ENCODE measurements around the gene C1orf52. TPM values are rescaled to one million over a fixed set of nuclear protein-coding genes. Genes with fewer than 3 reads are reported as not detected.

The C1orf52 gene
- total and polyA plus RNA-seq, 8 donors = 8.0 to 16.7 (median 10.2) TPM

DNA sequence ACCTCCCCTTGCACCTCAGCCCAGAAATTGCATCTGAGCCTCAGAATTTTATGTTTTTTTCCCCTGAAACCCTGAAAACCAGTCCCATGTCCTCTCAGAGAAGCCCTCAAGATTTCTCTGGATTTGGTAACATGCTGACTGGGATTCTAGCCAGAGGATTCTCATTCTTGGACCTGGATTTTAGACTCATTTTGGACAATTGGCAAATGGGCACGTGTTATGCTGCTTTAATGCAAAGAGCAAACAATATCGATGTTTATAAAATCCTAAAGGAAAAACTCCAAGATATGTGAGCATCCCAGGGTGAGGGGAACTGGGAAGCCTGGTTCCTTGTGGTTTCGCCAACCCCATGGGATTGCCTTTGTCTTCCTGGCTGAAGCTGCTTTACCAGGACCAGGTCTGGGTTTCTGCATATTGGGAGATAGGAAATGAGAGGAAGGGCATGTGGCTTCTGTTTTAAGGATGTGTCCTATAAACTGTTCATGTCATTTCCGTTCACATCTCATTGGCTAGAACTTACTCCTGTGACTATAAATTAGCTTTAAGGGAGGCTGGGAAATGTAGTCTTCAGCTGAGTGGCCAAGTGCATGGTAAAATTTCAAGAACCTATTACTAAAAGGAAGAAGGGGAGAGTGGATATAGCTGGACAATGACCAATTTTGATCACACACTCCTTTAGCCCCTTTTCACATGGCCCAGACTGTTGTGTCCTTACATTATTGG is 44.1 kb upstream of the C1orf52 start:
- Histone ChIP-seq H3K27me3 (no peaks in the 10 kb centered on the region), H3K9me3 (no peaks in the 10 kb centered on the region), H3K27ac (no peak overlapping the region), H3K4me3 (no peak overlapping the region), H3K4me1 (no peaks in the 10 kb centered on the region), H3K36me3 (no peaks in the 10 kb centered on the region)
- WGBS, 2 donors = 61 to 67% methylated on average over 4 of the region's 4 CpGs
- TF ChIP-seq, protein P1, sequence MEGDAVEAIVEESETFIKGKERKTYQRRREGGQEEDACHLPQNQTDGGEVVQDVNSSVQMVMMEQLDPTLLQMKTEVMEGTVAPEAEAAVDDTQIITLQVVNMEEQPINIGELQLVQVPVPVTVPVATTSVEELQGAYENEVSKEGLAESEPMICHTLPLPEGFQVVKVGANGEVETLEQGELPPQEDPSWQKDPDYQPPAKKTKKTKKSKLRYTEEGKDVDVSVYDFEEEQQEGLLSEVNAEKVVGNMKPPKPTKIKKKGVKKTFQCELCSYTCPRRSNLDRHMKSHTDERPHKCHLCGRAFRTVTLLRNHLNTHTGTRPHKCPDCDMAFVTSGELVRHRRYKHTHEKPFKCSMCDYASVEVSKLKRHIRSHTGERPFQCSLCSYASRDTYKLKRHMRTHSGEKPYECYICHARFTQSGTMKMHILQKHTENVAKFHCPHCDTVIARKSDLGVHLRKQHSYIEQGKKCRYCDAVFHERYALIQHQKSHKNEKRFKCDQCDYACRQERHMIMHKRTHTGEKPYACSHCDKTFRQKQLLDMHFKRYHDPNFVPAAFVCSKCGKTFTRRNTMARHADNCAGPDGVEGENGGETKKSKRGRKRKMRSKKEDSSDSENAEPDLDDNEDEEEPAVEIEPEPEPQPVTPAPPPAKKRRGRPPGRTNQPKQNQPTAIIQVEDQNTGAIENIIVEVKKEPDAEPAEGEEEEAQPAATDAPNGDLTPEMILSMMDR (IDR thresholded peaks at IDR 0.05) = no peak
- DNase-seq (no peak), FAIRE-seq (no peak), ATAC-seq (no peak)
- intact Hi-C loops (cut with DNase I) = loop anchor here in 2 of 3 donors (10.0 kb wide), 3 partner anchors 201 to 391 kb away; partner anchors contain the start of gene CCN1 (in 1 of the 2)

DNA sequence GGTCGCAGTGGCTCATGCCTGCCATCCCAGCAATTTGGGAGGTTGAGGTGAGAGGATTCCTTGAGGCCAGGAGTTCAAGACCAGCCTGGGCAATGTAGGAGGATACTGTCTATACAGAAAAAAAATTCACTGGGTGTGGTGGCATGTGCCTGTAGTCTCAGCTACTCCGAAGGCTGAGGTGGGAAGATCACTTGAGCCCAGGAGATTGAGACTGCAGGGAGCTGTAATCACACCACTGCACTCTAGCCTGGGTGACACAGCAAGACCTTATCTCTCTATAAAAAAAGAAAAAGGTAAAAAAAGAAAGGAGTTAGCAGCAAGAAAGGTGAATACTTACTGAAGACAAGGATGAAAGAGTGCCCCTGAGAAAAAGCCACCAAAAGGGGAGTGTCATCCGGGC is 40.7 kb upstream of the C1orf52 start:
- WGBS, 2 donors = 69 to 73% methylated on average over 3 of the region's 3 CpGs
- TF ChIP-seq, protein P1 (IDR thresholded peaks at IDR 0.05) = no peak
- Histone ChIP-seq H3K9me3 (no peaks in the 10 kb centered on the region), H3K27me3 (no peaks in the 10 kb centered on the region), H3K27ac (no peak overlapping the region), H3K36me3 (no peaks in the 10 kb centered on the region), H3K4me3 (no peak overlapping the region), H3K4me1 (peaks cover 0 to 10% (median 0%) of the 10 kb centered on the region in 3 donors)
- intact Hi-C loops (cut with DNase I) = loop anchor here in 2 of 3 donors (10.0 kb wide), 3 partner anchors 205 to 395 kb away; partner anchors contain the start of gene CCN1 (in 1 of the 2)
- DNase-seq (no peak), FAIRE-seq (no peak), ATAC-seq (no peak)

DNA sequence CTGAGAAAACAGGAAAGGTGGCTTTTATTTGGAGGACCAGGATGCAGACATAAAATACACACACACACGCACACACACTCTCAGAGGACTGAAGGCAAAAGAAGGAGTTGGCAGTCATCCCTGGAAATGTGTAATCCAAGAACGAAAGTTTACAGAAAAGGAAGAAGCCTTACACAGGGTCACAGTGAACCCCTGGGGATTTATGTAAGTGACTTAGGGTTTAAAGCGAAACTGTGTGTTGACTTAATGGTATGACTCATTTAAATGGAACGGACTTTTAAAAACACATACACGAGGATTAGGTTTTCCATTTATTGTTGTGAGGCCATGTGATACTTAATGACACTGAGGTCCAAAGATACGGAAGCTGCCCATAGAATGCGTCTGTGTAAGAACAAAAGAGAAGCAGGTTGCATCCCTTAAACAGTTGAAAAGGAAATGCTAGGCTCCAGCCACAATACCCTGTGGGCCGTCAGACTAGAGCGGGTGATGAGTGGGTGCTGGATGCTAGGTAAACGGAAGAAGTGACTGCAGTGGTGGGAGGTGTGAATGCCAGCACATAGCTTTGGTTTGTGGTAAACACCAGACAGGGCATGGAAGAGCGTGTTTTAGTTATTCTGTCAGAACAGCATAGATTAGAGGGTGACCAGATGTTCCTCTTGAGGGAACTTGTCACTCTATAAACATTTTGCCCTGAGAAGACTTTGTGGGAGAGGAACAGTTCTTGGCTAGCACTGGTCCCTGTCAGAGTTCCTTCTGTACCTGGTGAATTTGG is 38.6 kb upstream of the C1orf52 start:
- Histone ChIP-seq H3K27me3 (no peaks in the 10 kb centered on the region), H3K9me3 (no peaks in the 10 kb centered on the region), H3K27ac (peak overlapping the region; percentile 30 to 83 (median 53)), H3K4me1 (peaks cover 0 to 10% (median 0%) of the 10 kb centered on the region in 3 donors), H3K36me3 (no peaks in the 10 kb centered on the region), H3K4me3 (peak overlapping the region in 2 of 4 donors; percentile 5 to 13)
- intact Hi-C loops (cut with DNase I) = no loop called here
- DNase-seq = peak in 3 of 6 donors; percentile 62 to 74 (median 67)
- peak; percentile 83 to 92 (median 88) for ATAC-seq
- 27 to 29% methylated on average over 11 of the region's 11 CpGs for WGBS, 2 donors
- peak; percentile 97 for FAIRE-seq
- TF ChIP-seq, protein P1 (IDR thresholded peaks at IDR 0.05) = no peak

DNA sequence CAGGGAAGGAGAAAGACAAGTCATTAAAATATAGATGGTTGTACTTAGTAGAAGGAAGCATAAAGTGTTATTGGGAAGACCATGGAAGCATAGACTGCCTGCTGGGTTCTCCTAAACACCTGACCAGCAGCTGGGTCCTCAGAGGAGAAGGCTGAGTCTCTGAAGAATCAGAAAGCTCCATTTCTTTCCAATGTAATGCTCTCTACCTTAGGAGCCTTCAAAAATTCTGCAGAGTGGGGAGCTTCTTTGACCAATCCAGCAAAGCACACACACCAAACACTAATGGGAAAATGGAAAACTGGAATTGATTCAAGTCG is 38.0 kb upstream of the C1orf52 start:
- no peaks in the 10 kb centered on the region for H3K9me3 ChIP-seq
- TF ChIP-seq, protein P1 (IDR thresholded peaks at IDR 0.05) = no peak
- H3K36me3 ChIP-seq = no peaks in the 10 kb centered on the region
- peak overlapping the region in 2 of 4 donors; percentile 5 to 13 for H3K4me3 ChIP-seq
- FAIRE-seq (no peak), ATAC-seq (peak in 1 of 4 donors; percentile 39), DNase-seq (no peak)
- H3K27ac ChIP-seq = peak overlapping the region; percentile 30 to 83 (median 53)
- H3K4me1 ChIP-seq = peaks cover 0 to 10% (median 0%) of the 10 kb centered on the region in 3 donors
- intact Hi-C loops (cut with DNase I) = no loop called here
- no peaks in the 10 kb centered on the region for H3K27me3 ChIP-seq
- 2 to 6% methylated on average over 1 of the region's 1 CpG for WGBS, 2 donors

Data from pancreas (tissue), 10 donors.